ENCODE measurements around the gene SYT7. TPM values are rescaled to one million over a fixed set of nuclear protein-coding genes. Genes with fewer than 3 reads are reported as not detected.

SYT7 gene
- total RNA-seq, 4 donors from 2014 or later: 1.3 to 4.2 (median 1.8) TPM

GRCh38 chr11:61503135-61503770 lies 77.6 kb downstream of the SYT7 start:
- no peak for TF ChIP-seq EP300 (IDR thresholded peaks at IDR 0.05)
- TF ChIP-seq POLR2AphosphoS5 (IDR thresholded peaks at IDR 0.05): no peak
- TF ChIP-seq, protein P1, sequence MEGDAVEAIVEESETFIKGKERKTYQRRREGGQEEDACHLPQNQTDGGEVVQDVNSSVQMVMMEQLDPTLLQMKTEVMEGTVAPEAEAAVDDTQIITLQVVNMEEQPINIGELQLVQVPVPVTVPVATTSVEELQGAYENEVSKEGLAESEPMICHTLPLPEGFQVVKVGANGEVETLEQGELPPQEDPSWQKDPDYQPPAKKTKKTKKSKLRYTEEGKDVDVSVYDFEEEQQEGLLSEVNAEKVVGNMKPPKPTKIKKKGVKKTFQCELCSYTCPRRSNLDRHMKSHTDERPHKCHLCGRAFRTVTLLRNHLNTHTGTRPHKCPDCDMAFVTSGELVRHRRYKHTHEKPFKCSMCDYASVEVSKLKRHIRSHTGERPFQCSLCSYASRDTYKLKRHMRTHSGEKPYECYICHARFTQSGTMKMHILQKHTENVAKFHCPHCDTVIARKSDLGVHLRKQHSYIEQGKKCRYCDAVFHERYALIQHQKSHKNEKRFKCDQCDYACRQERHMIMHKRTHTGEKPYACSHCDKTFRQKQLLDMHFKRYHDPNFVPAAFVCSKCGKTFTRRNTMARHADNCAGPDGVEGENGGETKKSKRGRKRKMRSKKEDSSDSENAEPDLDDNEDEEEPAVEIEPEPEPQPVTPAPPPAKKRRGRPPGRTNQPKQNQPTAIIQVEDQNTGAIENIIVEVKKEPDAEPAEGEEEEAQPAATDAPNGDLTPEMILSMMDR (IDR thresholded peaks at IDR 0.05): no peak
- no peak for TF ChIP-seq POLR2A (IDR thresholded peaks at IDR 0.05; ENCODE audit: low read depth)
- H3K9me3 ChIP-seq: no peaks in the 10 kb centered on the region
- H3K36me3 ChIP-seq: no peaks in the 10 kb centered on the region
- intact Hi-C loops (cut with DNase I): no loop called here
- H3K4me3 ChIP-seq: no peak overlapping the region
- no peak overlapping the region for H3K27ac ChIP-seq (replicated peaks in 1 of 4)
- H3K4me1 ChIP-seq: peaks cover 2 to 6% (median 6%) of the 10 kb centered on the region in 4 donors
- 87% methylated on average over 8 of the region's 8 CpGs for WGBS
- H3K27me3 ChIP-seq: peaks cover 4 to 36% (median 12%) of the 10 kb centered on the region in 4 donors
- no peak for DNase-seq (ENCODE audit: extremely low spot score)

GRCh38 chr11:61502522-61502921 lies 78.4 kb downstream of the SYT7 start:
- no peak for DNase-seq (ENCODE audit: extremely low spot score)
- no peaks in the 10 kb centered on the region for H3K36me3 ChIP-seq
- no peak overlapping the region for H3K4me3 ChIP-seq
- H3K9me3 ChIP-seq: no peaks in the 10 kb centered on the region
- TF ChIP-seq, protein P1 (IDR thresholded peaks at IDR 0.05): no peak
- no peak for TF ChIP-seq EP300 (IDR thresholded peaks at IDR 0.05)
- TF ChIP-seq POLR2AphosphoS5 (IDR thresholded peaks at IDR 0.05): no peak
- no peak for TF ChIP-seq POLR2A (IDR thresholded peaks at IDR 0.05; ENCODE audit: low read depth)
- no peak overlapping the region for H3K27ac ChIP-seq (replicated peaks in 1 of 4)
- H3K27me3 ChIP-seq: peaks cover 0 to 28% (median 6%) of the 10 kb centered on the region in 4 donors
- no peaks in the 10 kb centered on the region for H3K4me1 ChIP-seq
- 75% methylated on average over 1 of the region's 1 CpG for WGBS
- intact Hi-C loops (cut with DNase I): no loop called here

GRCh38 chr11:61499816-61500491 lies 80.9 kb downstream of the SYT7 start:
- Histone ChIP-seq H3K9me3 (no peaks in the 10 kb centered on the region), H3K36me3 (no peaks in the 10 kb centered on the region), H3K27ac (replicated peaks in 1 of 4) (no peak overlapping the region), H3K27me3 (peaks cover 0 to 3% (median 0%) of the 10 kb centered on the region in 4 donors), H3K4me1 (peaks cover 0 to 2% (median 0%) of the 10 kb centered on the region in 4 donors), H3K4me3 (no peak overlapping the region)
- intact Hi-C loops (cut with DNase I): no loop called here
- TF ChIP-seq POLR2A (IDR thresholded peaks at IDR 0.05; ENCODE audit: low read depth) (no peak), EP300 (IDR thresholded peaks at IDR 0.05) (no peak)
- TF ChIP-seq, protein P1 (IDR thresholded peaks at IDR 0.05): no peak
- DNase-seq (ENCODE audit: extremely low spot score): no peak
- WGBS: 62% methylated on average over 12 of the region's 12 CpGs

DNA sequence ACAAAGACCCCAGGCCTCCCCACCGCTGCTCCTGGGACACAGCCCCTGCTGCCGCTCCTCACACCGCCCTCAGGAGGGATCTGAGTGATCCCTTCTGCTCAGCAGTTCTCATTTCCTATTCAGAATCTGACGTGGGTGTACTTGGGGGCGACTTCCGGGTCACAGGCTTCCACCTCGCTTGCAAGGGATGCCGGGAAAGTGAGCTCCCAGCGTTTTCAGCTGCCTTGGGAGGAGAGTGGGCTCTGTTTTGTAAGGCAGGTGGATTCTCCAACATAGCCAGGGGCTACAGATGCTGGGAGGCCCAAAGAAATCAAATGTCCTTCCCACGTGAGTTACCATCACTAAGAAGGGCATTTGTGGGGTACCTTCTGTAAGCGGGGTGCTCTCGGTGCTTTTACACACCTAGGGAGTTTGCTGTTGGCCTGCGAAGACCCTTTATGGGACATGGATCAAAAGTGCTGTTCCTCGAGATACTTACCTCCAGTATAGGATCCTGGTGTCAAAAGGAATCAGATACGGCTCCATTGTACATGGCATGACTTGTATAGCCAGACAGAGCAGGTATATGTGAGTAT lies 82.0 kb downstream of the SYT7 start:
- no peaks in the 10 kb centered on the region for H3K36me3 ChIP-seq
- TF ChIP-seq, protein P1 (IDR thresholded peaks at IDR 0.05): no peak
- no peak for TF ChIP-seq POLR2AphosphoS5 (IDR thresholded peaks at IDR 0.05)
- TF ChIP-seq EP300 (IDR thresholded peaks at IDR 0.05): no peak
- no peak overlapping the region for H3K4me3 ChIP-seq
- H3K9me3 ChIP-seq: no peaks in the 10 kb centered on the region
- peaks cover 0 to 2% (median 0%) of the 10 kb centered on the region in 4 donors for H3K4me1 ChIP-seq
- H3K27me3 ChIP-seq: no peaks in the 10 kb centered on the region
- H3K27ac ChIP-seq (replicated peaks in 1 of 4): no peak overlapping the region
- intact Hi-C loops (cut with DNase I): no loop called here
- 88% methylated on average over 15 of the region's 15 CpGs for WGBS
- DNase-seq (ENCODE audit: extremely low spot score): no peak

Data from esophagus muscularis mucosa (tissue), 4 donors.